KMS-11 (cell line): Measurements from ENCODE around the gene PHF14.

Experiments
- H2AFZ ChIP-seq: fragments of 200-600 bp; sonication (generic); 2 replicates; pipeline ENCODE4 v1.6.1; 2016; ENCODE audit warnings: antibody characterized with exemption, mixed run types, low read depth
- H3K27ac ChIP-seq: fragments of 200-600 bp; sonication (generic); 2 replicates; pipeline ENCODE4 v1.6.1; 2016; ENCODE audit warnings: mild to moderate bottlenecking, mixed run types
- H3K27me3 ChIP-seq: fragments of 200-600 bp; sonication (generic); 2 replicates; pipeline ENCODE4 v1.6.1; 2017; ENCODE audit warnings: mild to moderate bottlenecking, low read depth, mixed run types, moderate library complexity; ENCODE audit not compliant: insufficient read depth
- H3K36me3 ChIP-seq: fragments of 200-600 bp; sonication (generic); 2 replicates; pipeline ENCODE4 v1.6.1; 2017; ENCODE audit warnings: mild to moderate bottlenecking, mixed run types; ENCODE audit not compliant: insufficient read depth
- H3K4me1 ChIP-seq: fragments of 200-600 bp; sonication (generic); 2 replicates; pipeline ENCODE4 v1.6.1; 2016; ENCODE audit warnings: mild to moderate bottlenecking, low read depth, mixed run types; ENCODE audit not compliant: poor library complexity, severe bottlenecking
- H3K4me2 ChIP-seq: fragments of 200-600 bp; sonication (generic); 2 replicates; pipeline ENCODE4 v1.7.0; 2016; ENCODE audit warnings: mild to moderate bottlenecking, mixed run types
- H3K4me3 ChIP-seq: fragments of 200-600 bp; sonication (generic); IDR thresholded peaks from 2 replicates; pipeline ENCODE4 v1.6.1; 2017; ENCODE audit warnings: low read depth, low read length, mixed read lengths; ENCODE audit not compliant: insufficient read depth
- H3K79me2 ChIP-seq: fragments of 200-600 bp; sonication (generic); 2 replicates; pipeline ENCODE4 v1.6.1; 2016; ENCODE audit warnings: low read depth, mixed run types; ENCODE audit not compliant: insufficient read depth
- H3K9ac ChIP-seq: fragments of 200-600 bp; sonication (generic); 2 replicates; pipeline ENCODE4 v1.6.1; 2016; ENCODE audit warnings: mild to moderate bottlenecking, mixed run types
- H4K20me1 ChIP-seq: fragments of 200-600 bp; sonication (generic); 2 replicates; pipeline ENCODE4 v1.6.1; 2016; ENCODE audit warnings: mild to moderate bottlenecking, mixed run types; ENCODE audit not compliant: insufficient read depth
- CTCF ChIP-seq: fragments of 200-600 bp; sonication (generic); conservative IDR thresholded peaks from 2 replicates; pipeline ENCODE4 v1.6.1; 2017; ENCODE audit warnings: low read depth, mild to moderate bottlenecking, antibody characterized with exemption, low read length, moderate library complexity, mixed read lengths

PHF14 gene

GRCh38 chr7:11141541-11141940 lies 167.9 kb downstream of the PHF14 start:
- Histone ChIP-seq H3K27ac (no peak overlapping the region), H2AFZ (no peak overlapping the region), H3K4me2 (no peak overlapping the region), H3K36me3 (no peaks in the 10 kb centered on the region), H4K20me1 (no peaks in the 10 kb centered on the region), H3K4me3 (no peak overlapping the region), H3K27me3 (no peaks in the 10 kb centered on the region), H3K79me2 (no peaks in the 10 kb centered on the region), H3K9ac (no peak overlapping the region), H3K4me1 (no peaks in the 10 kb centered on the region)
- TF ChIP-seq CTCF = no peak

- no peaks in the 10 kb centered on the region for H3K79me2 ChIP-seq
- no peaks in the 10 kb centered on the region for H3K27me3 ChIP-seq
- no peak overlapping the region for H3K4me3 ChIP-seq
- no peak overlapping the region for H3K4me2 ChIP-seq
- no peak overlapping the region for H3K27ac ChIP-seq
- no peak for TF ChIP-seq CTCF
- H2AFZ ChIP-seq = no peak overlapping the region
- no peak overlapping the region for H3K9ac ChIP-seq
- H3K4me1 ChIP-seq = no peaks in the 10 kb centered on the region
- H4K20me1 ChIP-seq = no peaks in the 10 kb centered on the region
- no peaks in the 10 kb centered on the region for H3K36me3 ChIP-seq
These were observed 180.0 kb downstream of the PHF14 start for GRCh38 chr7:11153694-11154093.

- Histone ChIP-seq H3K4me1 (no peaks in the 10 kb centered on the region), H3K4me2 (no peak overlapping the region), H3K9ac (no peak overlapping the region), H3K27me3 (no peaks in the 10 kb centered on the region), H3K36me3 (no peaks in the 10 kb centered on the region), H3K27ac (no peak overlapping the region), H2AFZ (no peak overlapping the region), H4K20me1 (no peaks in the 10 kb centered on the region), H3K4me3 (no peak overlapping the region), H3K79me2 (no peaks in the 10 kb centered on the region)
- no peak for TF ChIP-seq CTCF
These were observed 182.2 kb downstream of the PHF14 start for GRCh38 chr7:11155883-11156282.

GRCh38 chr7:11161499-11161898 lies 187.8 kb downstream of the PHF14 start:
- no peak overlapping the region for H2AFZ ChIP-seq
- no peak for TF ChIP-seq CTCF
- H3K4me2 ChIP-seq = no peak overlapping the region
- H4K20me1 ChIP-seq = no peaks in the 10 kb centered on the region
- no peaks in the 10 kb centered on the region for H3K27me3 ChIP-seq
- no peaks in the 10 kb centered on the region for H3K79me2 ChIP-seq
- H3K4me1 ChIP-seq = no peaks in the 10 kb centered on the region
- H3K9ac ChIP-seq = no peak overlapping the region
- no peak overlapping the region for H3K27ac ChIP-seq
- H3K4me3 ChIP-seq = no peak overlapping the region
- H3K36me3 ChIP-seq = no peaks in the 10 kb centered on the region

- TF ChIP-seq CTCF = no peak
- no peak overlapping the region for H2AFZ ChIP-seq
- no peaks in the 10 kb centered on the region for H3K4me1 ChIP-seq
- no peak overlapping the region for H3K4me2 ChIP-seq
- no peaks in the 10 kb centered on the region for H3K27me3 ChIP-seq
- no peaks in the 10 kb centered on the region for H3K79me2 ChIP-seq
- no peaks in the 10 kb centered on the region for H3K36me3 ChIP-seq
- H3K27ac ChIP-seq = no peak overlapping the region
- no peak overlapping the region for H3K9ac ChIP-seq
- no peak overlapping the region for H3K4me3 ChIP-seq
- H4K20me1 ChIP-seq = no peaks in the 10 kb centered on the region
These were observed 189.5 kb downstream of the PHF14 start for GRCh38 chr7:11163220-11163619.
